ENCODE measurements around the gene CLCN5. TPM values are rescaled to one million over a fixed set of nuclear protein-coding genes. Genes with fewer than 3 reads are reported as not detected.

CLCN5 gene
- total RNA-seq, 4 donors from 2014 or later, result 5.2 to 31.8 (median 9.0) TPM

DNA sequence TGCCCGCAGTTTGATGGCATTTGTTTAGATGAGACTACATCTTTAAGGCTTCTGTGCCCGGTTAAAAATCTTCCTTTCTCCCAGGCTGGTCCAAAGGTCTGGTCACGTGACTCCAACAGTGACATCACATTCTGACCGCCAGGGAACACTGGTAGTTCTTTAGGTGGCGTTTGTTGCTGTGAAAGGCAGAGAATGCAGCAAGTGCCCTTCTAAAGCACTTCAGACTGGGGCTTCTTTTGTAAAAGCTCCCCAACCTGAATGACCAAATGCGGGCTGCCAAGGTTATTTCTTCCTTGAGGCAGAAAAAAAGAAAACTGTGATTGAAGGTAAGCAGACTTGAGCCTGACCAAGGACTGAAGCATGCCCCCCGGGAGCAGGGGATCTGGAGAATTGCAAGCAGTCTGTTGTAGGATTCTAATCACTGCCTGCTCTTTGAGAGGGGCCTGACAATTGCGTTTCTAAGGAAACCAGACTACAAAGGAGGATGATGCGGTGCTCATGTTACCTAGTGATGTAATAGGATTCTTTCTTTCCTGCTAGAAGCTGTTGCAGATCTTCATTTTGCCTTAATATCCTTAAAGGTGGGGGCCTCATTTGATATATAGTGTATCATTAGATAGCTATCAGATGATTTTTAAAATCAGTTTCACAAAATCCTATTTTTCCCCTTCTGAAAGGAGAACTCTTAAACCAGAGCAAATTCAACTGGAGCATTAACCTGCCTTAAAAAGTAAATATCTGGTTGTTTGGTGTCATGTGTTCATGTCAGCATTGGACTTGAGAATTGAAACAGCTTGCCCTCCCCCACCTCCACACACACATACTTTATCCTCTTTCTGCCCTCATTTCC, 145.3 kb downstream of the CLCN5 start:
- WGBS, 2 donors, result 42 to 43% methylated on average over 9 of the region's 9 CpGs
- intact Hi-C loops (cut with DNase I; ENCODE audit: low total_unique reads), result no loop called here

DNA sequence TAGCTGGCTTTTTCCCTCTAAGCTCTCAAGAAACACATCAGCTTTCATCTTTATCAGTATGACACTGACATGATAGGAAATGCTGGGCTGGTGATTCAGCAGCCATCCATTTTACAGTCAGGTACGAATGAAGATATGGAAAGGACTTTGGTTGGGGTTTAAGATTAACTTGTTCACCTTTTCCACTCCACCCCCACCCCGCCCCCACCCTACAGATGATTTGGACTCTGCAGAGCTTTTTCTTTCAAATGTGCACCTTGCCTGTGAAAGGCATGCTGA, 145.8 kb downstream of the CLCN5 start:
- H3K4me3 ChIP-seq (ENCODE audit: low read depth, poor library complexity, severe bottlenecking), result no peak overlapping the region
- intact Hi-C loops (cut with DNase I; ENCODE audit: low total_unique reads), result no loop called here
- TF ChIP-seq CTCF (IDR thresholded peaks at IDR 0.05) (no peak), POLR2A (IDR thresholded peaks at IDR 0.05) (no peak)
- no peak for DNase-seq (ENCODE audit: low spot score in 2 of 2)
- 63 to 85% methylated on average over 2 of the region's 2 CpGs for WGBS, 2 donors

More for the DNA sequence above, 145.3 kb downstream of the CLCN5 start:
- TF ChIP-seq CTCF (IDR thresholded peaks at IDR 0.05), result no peak
- TF ChIP-seq POLR2A (IDR thresholded peaks at IDR 0.05), result no peak
- no peak for DNase-seq (ENCODE audit: low spot score in 2 of 2)
- no peak overlapping the region for H3K4me3 ChIP-seq (ENCODE audit: low read depth, poor library complexity, severe bottlenecking)

DNA sequence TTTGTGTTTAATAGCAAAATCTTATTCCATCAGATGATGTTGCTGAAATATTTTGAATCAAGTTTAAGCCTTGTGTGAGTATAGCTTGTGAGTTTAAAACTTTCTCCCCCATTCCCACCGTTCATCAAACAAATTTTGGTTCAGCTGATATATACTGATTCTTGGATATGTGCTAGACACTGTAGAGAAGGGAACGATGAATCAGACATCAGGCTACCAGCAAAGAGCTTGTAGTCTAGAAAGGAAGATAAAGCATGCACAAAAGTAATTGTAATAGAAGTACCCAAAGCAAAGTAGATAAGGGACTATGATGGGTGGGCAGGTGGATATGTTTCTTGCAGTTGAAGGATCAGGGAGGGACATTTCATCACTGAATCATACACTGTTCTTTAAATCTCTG, 146.5 kb downstream of the CLCN5 start:
- no peak overlapping the region for H3K4me3 ChIP-seq (ENCODE audit: low read depth, poor library complexity, severe bottlenecking)
- intact Hi-C loops (cut with DNase I; ENCODE audit: low total_unique reads), result no loop called here
- WGBS, 2 donors, result 90 to 97% methylated on average over 2 of the region's 2 CpGs
- DNase-seq (ENCODE audit: low spot score in 2 of 2), result no peak
- no peak for TF ChIP-seq CTCF (IDR thresholded peaks at IDR 0.05)
- TF ChIP-seq POLR2A (IDR thresholded peaks at IDR 0.05), result no peak

DNA sequence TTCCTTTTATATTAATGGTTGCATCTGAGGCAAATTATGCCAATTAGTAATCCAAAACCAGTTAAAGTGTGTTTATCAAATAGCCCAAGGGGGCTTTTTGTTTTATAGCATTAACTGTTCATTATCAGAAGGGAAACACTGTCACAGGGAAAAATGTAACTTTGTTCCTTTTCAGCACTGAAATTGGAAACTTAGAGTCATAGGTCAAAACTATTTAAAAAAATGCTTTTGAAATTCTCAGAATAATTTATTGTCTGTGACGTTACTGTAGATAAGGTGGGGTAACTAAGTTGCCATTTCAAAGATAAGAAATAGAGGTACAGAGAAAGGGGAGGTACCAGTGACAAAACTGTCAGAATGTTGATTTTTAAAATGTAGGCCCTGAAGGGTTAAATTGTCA, 149.1 kb downstream of the CLCN5 start:
- DNase-seq (ENCODE audit: low spot score in 2 of 2), result no peak
- TF ChIP-seq CTCF (IDR thresholded peaks at IDR 0.05) (no peak), POLR2A (IDR thresholded peaks at IDR 0.05) (no peak)
- intact Hi-C loops (cut with DNase I; ENCODE audit: low total_unique reads), result no loop called here
- 54 to 95% methylated on average over 1 of the region's 1 CpG for WGBS, 2 donors
- H3K4me3 ChIP-seq (ENCODE audit: low read depth, poor library complexity, severe bottlenecking), result no peak overlapping the region

- H3K4me3 ChIP-seq (ENCODE audit: low read depth, poor library complexity, severe bottlenecking), result no peak overlapping the region
- intact Hi-C loops (cut with DNase I; ENCODE audit: low total_unique reads), result no loop called here
- DNase-seq (ENCODE audit: low spot score in 2 of 2), result no peak
- no peak for TF ChIP-seq POLR2A (IDR thresholded peaks at IDR 0.05)
- TF ChIP-seq CTCF (IDR thresholded peaks at IDR 0.05), result no peak
- WGBS, 2 donors, result 92 to 97% methylated on average over 1 of the region's 1 CpG
Observed at GRCh38 chrX:50072110-50072509, 149.7 kb downstream of the CLCN5 start.

DNA sequence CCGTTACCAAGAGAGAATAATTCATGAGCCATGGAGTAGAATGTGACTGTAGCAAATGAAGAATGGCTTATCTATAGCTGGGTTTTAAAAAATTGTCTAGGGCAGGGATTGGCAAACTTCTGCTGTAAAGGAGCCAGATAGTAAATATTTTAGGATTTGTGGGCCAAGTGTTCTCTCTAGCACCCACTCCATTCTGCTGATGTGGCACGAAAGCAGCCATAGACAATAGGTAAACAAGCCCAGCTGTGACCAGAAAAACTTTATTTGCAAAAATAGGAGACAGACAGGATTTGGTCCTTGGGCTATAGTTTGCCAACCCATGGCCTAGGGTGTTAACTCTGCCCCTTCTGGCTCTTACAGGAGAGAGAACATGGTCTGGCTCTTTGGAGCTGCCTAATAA, 151.2 kb downstream of the CLCN5 start:
- intact Hi-C loops (cut with DNase I; ENCODE audit: low total_unique reads), result no loop called here
- WGBS, 2 donors, result 84% methylated on average over 2 of the region's 2 CpGs
- TF ChIP-seq CTCF (IDR thresholded peaks at IDR 0.05) (no peak), POLR2A (IDR thresholded peaks at IDR 0.05) (no peak)
- no peak overlapping the region for H3K4me3 ChIP-seq (ENCODE audit: low read depth, poor library complexity, severe bottlenecking)
- DNase-seq (ENCODE audit: low spot score in 2 of 2), result no peak
